ENCODE measurements around the gene VASH2.

Gene VASH2

GRCh38 chr1:212930986-212931678 is 19.2 kb upstream of the VASH2 start:
- no peak for DNase-seq

GRCh38 chr1:212933815-212934471 is 16.4 kb upstream of the VASH2 start:
- no peak for DNase-seq

- DNase-seq = no peak
Observed at GRCh38 chr1:212935387-212935981, 14.9 kb upstream of the VASH2 start.

GRCh38 chr1:212937034-212937433 is 13.3 kb upstream of the VASH2 start:
- no peak for DNase-seq

GRCh38 chr1:212938846-212939245 is 11.5 kb upstream of the VASH2 start:
- no peak for DNase-seq

GRCh38 chr1:212941452-212941851 is 8.9 kb upstream of the VASH2 start:
- DNase-seq = no peak

GRCh38 chr1:212942679-212943392 is 7.5 kb upstream of the VASH2 start:
- no peak for DNase-seq

GRCh38 chr1:212943393-212943710 is 7.0 kb upstream of the VASH2 start:
- DNase-seq = no peak

GRCh38 chr1:212944229-212944901 is 6.0 kb upstream of the VASH2 start:
- DNase-seq = no peak

GRCh38 chr1:212945056-212945455 is 5.3 kb upstream of the VASH2 start:
- no peak for DNase-seq

GRCh38 chr1:212945463-212946160 is 4.7 kb upstream of the VASH2 start:
- no peak for DNase-seq

- no peak for DNase-seq
Observed at GRCh38 chr1:212946872-212947271, 3.5 kb upstream of the VASH2 start.

- DNase-seq = no peak
Observed at GRCh38 chr1:212949771-212950170, 570 bp upstream of the VASH2 start.

- no peak for DNase-seq
Observed at GRCh38 chr1:212951126-212951946, 995 bp downstream of the VASH2 start.

GRCh38 chr1:212951947-212952640 is 1.8 kb downstream of the VASH2 start:
- no peak for DNase-seq

GRCh38 chr1:212952641-212952976 is 2.3 kb downstream of the VASH2 start:
- no peak for DNase-seq

GRCh38 chr1:212953321-212953720 is 3.0 kb downstream of the VASH2 start:
- no peak for DNase-seq

- DNase-seq = no peak
Observed at GRCh38 chr1:212954514-212954913, 4.2 kb downstream of the VASH2 start.

- DNase-seq = no peak
Observed at GRCh38 chr1:212955098-212955497, 4.8 kb downstream of the VASH2 start.

- no peak for DNase-seq
Observed at GRCh38 chr1:212955961-212956620, 5.8 kb downstream of the VASH2 start.

- DNase-seq = no peak
Observed at GRCh38 chr1:212957546-212957945, 7.2 kb downstream of the VASH2 start.
